HG02885 (cell line): ENCODE data around the gene C1orf198.

Source experiments
- ATAC-seq: cut with Tn5 transposase; IDR thresholded peaks from one replicate; pipeline ENCODE4 v1.9.1; 2021; ENCODE audit warnings: mild to moderate bottlenecking; ENCODE audit not compliant: unreplicated experiment, poor library complexity

The C1orf198 gene

GRCh38 chr1:230867903-230868735 lies at the start of gene C1orf198:
Gene C1orf198, minus strand, starts transcription at chr1:230868521. Its CDS starts 9 bp downstream, at chr1:230868512.
- peak; percentile 88 for ATAC-seq

- ATAC-seq, result peak; percentile 72
These were observed 49.2 kb upstream of the C1orf198 start for GRCh38 chr1:230917284-230918135.

- ATAC-seq, result no peak
These were observed 48.4 kb upstream of the C1orf198 start for GRCh38 chr1:230916587-230917283.

GRCh38 chr1:230915078-230915477 lies 46.8 kb upstream of the C1orf198 start:
- no peak for ATAC-seq

- no peak for ATAC-seq
These were observed 45.2 kb upstream of the C1orf198 start for GRCh38 chr1:230913496-230913895.

GRCh38 chr1:230910755-230911117 lies 42.4 kb upstream of the C1orf198 start:
- ATAC-seq, result no peak

GRCh38 chr1:230909974-230910754 lies 41.8 kb upstream of the C1orf198 start:
- ATAC-seq, result no peak

- ATAC-seq, result no peak
These were observed 39.3 kb upstream of the C1orf198 start for GRCh38 chr1:230907472-230908205.

- no peak for ATAC-seq
These were observed 37.9 kb upstream of the C1orf198 start for GRCh38 chr1:230906226-230906625.

- ATAC-seq, result no peak
These were observed 37.4 kb upstream of the C1orf198 start for GRCh38 chr1:230905733-230906132.

- ATAC-seq, result no peak
These were observed 34.1 kb upstream of the C1orf198 start for GRCh38 chr1:230902349-230902923.

GRCh38 chr1:230901671-230902070 lies 33.4 kb upstream of the C1orf198 start:
- no peak for ATAC-seq

- ATAC-seq, result no peak
These were observed 32.7 kb upstream of the C1orf198 start for GRCh38 chr1:230900984-230901383.

- ATAC-seq, result no peak
These were observed 31.5 kb upstream of the C1orf198 start for GRCh38 chr1:230899841-230900251.

GRCh38 chr1:230898748-230899147 lies 30.4 kb upstream of the C1orf198 start:
- no peak for ATAC-seq

GRCh38 chr1:230898144-230898543 lies 29.8 kb upstream of the C1orf198 start:
- ATAC-seq, result no peak

GRCh38 chr1:230896779-230897178 lies 28.5 kb upstream of the C1orf198 start:
- no peak for ATAC-seq

GRCh38 chr1:230895452-230895851 lies 27.1 kb upstream of the C1orf198 start:
- no peak for ATAC-seq

- no peak for ATAC-seq
These were observed 26.3 kb upstream of the C1orf198 start for GRCh38 chr1:230894664-230895063.
